HepG2 (cell line): ENCODE results near the gene INSRR. TPM values are rescaled to one million over a fixed set of nuclear protein-coding genes. Genes with fewer than 3 reads are reported as not detected.

ENCODE experiments used
- ATAC-seq: fragments of 200-7000 bp; cut with Tn5 transposase; 3 replicates; pipeline ENCODE4 v1.9.1; 2020; ENCODE audit warnings: mild to moderate bottlenecking, moderate library complexity
- BruUV-seq: library from RNA; stranded (reverse); fragments of 400-500 nt; replicated peaks from 2 replicates; lab custom pipeline; 2021; lab: Mats Ljungman, UMichigan
- CTCF ChIA-PET: fragments of 300-600 bp; formaldehyde crosslinking; extraction: SDS; loops from one replicate; lab custom pipeline; 2021; ENCODE audit warnings: low total read pairs, inconsistent platforms, low intra/inter-chr PET ratio; lab: Yijun Ruan, JAX
- POLR2A ChIA-PET: fragments of 350-600 bp; sonication (Branson Sonifier 250); formaldehyde crosslinking; loops from one replicate; lab custom pipeline; 2020; ENCODE audit warnings: antibody characterized with exemption, inconsistent platforms; lab: Yijun Ruan, JAX
- DNase-seq: peaks from one replicate; pipeline ENCODE4 v3.0.0-alpha.2; 2015; ENCODE audit warnings: low spot score
- FAIRE-seq: peaks from 3 replicates; lab custom pipeline; 2011; peaks lifted over from hg19 to GRCh38; lab: Jason Lieb, UNC
- H2AFZ ChIP-seq: one replicate; pipeline ENCODE4 v1.6.1; 2011; ENCODE audit warnings: low read length, inconsistent platforms
- H3K27ac ChIP-seq: fragments of 300-600 bp; 3 replicates; pipeline ENCODE4 v1.8.0; 2011; ENCODE audit warnings: mixed run types, mild to moderate bottlenecking, mixed read lengths, low read length, inconsistent platforms; ENCODE audit not compliant: insufficient read depth; ENCODE audit errors: extremely low read length
- H3K27me3 ChIP-seq, 2 experiments: fragments of 200-600 bp in 1 of 2; 2 replicates in 1 of 2; 3 replicates in 1 of 2; pipeline versions ENCODE4 v1.6.0 to v1.8.0; 2011; ENCODE audit warnings: low read length in 2 of 2, mild to moderate bottlenecking in 2 of 2, moderate library complexity in 2 of 2, inconsistent platforms in 1 of 2; ENCODE audit not compliant: insufficient read depth in 2 of 2, control insufficient read depth in 1 of 2
- H3K36me3 ChIP-seq, 2 experiments: fragments of 200-600 bp in 1 of 2; replicated peaks in 1 of 2; 2 replicates in 1 of 2; 3 replicates in 1 of 2; pipeline versions ENCODE4 v1.5.1 to v1.8.0; 2011; ENCODE audit warnings: low read length in 2 of 2, inconsistent platforms in 1 of 2; ENCODE audit not compliant: insufficient read depth in 2 of 2, control insufficient read depth in 1 of 2
- H3K4me1 ChIP-seq: 2 replicates; pipeline ENCODE4 v1.5.1; 2012; ENCODE audit warnings: low read length, inconsistent platforms; ENCODE audit not compliant: insufficient read depth
- H3K4me2 ChIP-seq: 2 replicates; pipeline ENCODE4 v1.6.0; 2011; ENCODE audit warnings: low read depth, low read length, inconsistent platforms
- H3K4me3 ChIP-seq, 3 experiments: fragments of 200-600 bp in 1 of 3; sonication (generic), shearing (Covaris generic) in 1 of 3; replicated peaks in 1 of 3; 2 replicates each; pipeline ENCODE4 v1.5.1; 2011 to 2016; ENCODE audit warnings: low read length in 3 of 3, inconsistent platforms in 2 of 3, low read depth in 2 of 3, mild to moderate bottlenecking in 2 of 3, control low read depth in 1 of 3, mixed read lengths in 1 of 3; ENCODE audit not compliant: insufficient read depth in 1 of 3
- H3K79me2 ChIP-seq: one replicate; pipeline ENCODE4 v1.6.1; 2011; ENCODE audit warnings: low read length, inconsistent platforms; ENCODE audit not compliant: insufficient read depth
- H3K9ac ChIP-seq: 2 replicates; pipeline ENCODE4 v1.6.0; 2011; ENCODE audit warnings: mild to moderate bottlenecking, low read depth, low read length, inconsistent platforms; ENCODE audit not compliant: insufficient read depth
- H3K9me3 ChIP-seq: 2 replicates; pipeline ENCODE4 v1.5.1; 2012; ENCODE audit warnings: mild to moderate bottlenecking, low read length
- H4K20me1 ChIP-seq: 2 replicates; pipeline ENCODE4 v1.6.0; 2011; ENCODE audit warnings: inconsistent platforms, mild to moderate bottlenecking, low read length, moderate library complexity; ENCODE audit not compliant: insufficient read depth
- ARNT ChIP-seq: fragments of 450-650 bp; IDR thresholded peaks from 2 replicates; pipeline ENCODE4 v1.6.1; 2017
- CC2D1A ChIP-seq: sonication (generic); formaldehyde crosslinking; IDR thresholded peaks from 2 replicates; pipeline ENCODE4 v1.8.1; 2023; ENCODE audit warnings: mild to moderate bottlenecking, missing genetic modification reagents
- CREM ChIP-seq, 2 experiments: sonication (generic) in 1 of 2; formaldehyde crosslinking in 1 of 2; IDR thresholded peaks; 2 replicates each; pipeline versions ENCODE4 v1.4.0 to v1.6.1; 2016 to 2020; ENCODE audit warnings: antibody characterized with exemption in 1 of 2, mild to moderate bottlenecking in 1 of 2, missing genetic modification reagents in 1 of 2
- DMTF1 ChIP-seq: sonication (generic); formaldehyde crosslinking; IDR thresholded peaks from 2 replicates; pipeline ENCODE4 v1.4.0; 2020; ENCODE audit warnings: mild to moderate bottlenecking, missing genetic modification reagents
- FLYWCH1 ChIP-seq: sonication (generic); formaldehyde crosslinking; IDR thresholded peaks from 2 replicates; pipeline ENCODE4 v1.8.1; 2023; ENCODE audit warnings: mild to moderate bottlenecking, missing genetic modification reagents
- FOXP4 ChIP-seq: sonication (generic); formaldehyde crosslinking; IDR thresholded peaks from 2 replicates; pipeline ENCODE4 v1.4.0; 2020; ENCODE audit warnings: missing genetic modification reagents
- IRF2 ChIP-seq: IDR thresholded peaks from 2 replicates; pipeline ENCODE4 v1.6.1; 2018; ENCODE audit warnings: missing genetic modification reagents, missing compliant biosample characterization
- JUNB ChIP-seq: sonication (generic); formaldehyde crosslinking; IDR thresholded peaks from 2 replicates; pipeline ENCODE4 v1.8.0; 2022; ENCODE audit warnings: missing genetic modification reagents, mild to moderate bottlenecking, borderline replicate concordance
- KAT8 ChIP-seq: IDR thresholded peaks from 2 replicates; pipeline ENCODE4 v1.6.1; 2016; ENCODE audit warnings: missing genetic modification reagents, missing compliant biosample characterization
- KMT2B ChIP-seq: IDR thresholded peaks from 2 replicates; pipeline ENCODE4 v1.6.1; 2016; ENCODE audit warnings: missing genetic modification reagents, missing compliant biosample characterization
- MIER2 ChIP-seq: IDR thresholded peaks from 2 replicates; pipeline ENCODE4 v1.6.1; 2016; ENCODE audit warnings: missing biosample characterization, missing genetic modification reagents
- MTA1 ChIP-seq: sonication (generic); formaldehyde crosslinking; IDR thresholded peaks from 2 replicates; pipeline ENCODE4 v1.4.0; 2020; ENCODE audit warnings: missing genetic modification reagents, mild to moderate bottlenecking, borderline replicate concordance
- MYPOP ChIP-seq: sonication (generic); formaldehyde crosslinking; IDR thresholded peaks from 2 replicates; pipeline ENCODE4 v1.8.1; 2023; ENCODE audit warnings: mild to moderate bottlenecking, moderate library complexity, missing genetic modification reagents
- NCOA5 ChIP-seq: sonication (generic); formaldehyde crosslinking; IDR thresholded peaks from 2 replicates; pipeline ENCODE4 v1.4.0; 2020; ENCODE audit warnings: missing genetic modification reagents
- SALL2 ChIP-seq: sonication (generic); formaldehyde crosslinking; IDR thresholded peaks from 2 replicates; pipeline ENCODE4 v1.8.1; 2023; ENCODE audit warnings: mild to moderate bottlenecking, missing genetic modification reagents, inconsistent platforms
- SIN3B ChIP-seq: fragments of 150-350 bp; IDR thresholded peaks from 2 replicates; pipeline ENCODE4 v1.6.1; 2014; ENCODE audit warnings: low read length
- SNRNP70 ChIP-seq: fragments of 200-400 bp; formaldehyde crosslinking; IDR thresholded peaks from 2 replicates; pipeline ENCODE4 v1.6.1; 2017; ENCODE audit warnings: mild to moderate bottlenecking, low read depth, low read length, moderate library complexity
- WIZ ChIP-seq: sonication (generic); formaldehyde crosslinking; IDR thresholded peaks from 2 replicates; pipeline ENCODE4 v1.5.1; 2020; ENCODE audit warnings: mild to moderate bottlenecking, missing genetic modification reagents
- YY1 ChIP-seq: IDR thresholded peaks from 2 replicates; pipeline ENCODE4 v1.6.1; 2011; ENCODE audit warnings: low read length, low read depth, moderate library complexity, mild to moderate bottlenecking; ENCODE audit not compliant: insufficient read depth, insufficient replicate concordance
- ZBTB7B ChIP-seq: sonication (generic); formaldehyde crosslinking; IDR thresholded peaks from 2 replicates; pipeline ENCODE4 v1.4.0; 2020; ENCODE audit warnings: missing genetic modification reagents
- ZKSCAN5 ChIP-seq: sonication (generic); formaldehyde crosslinking; IDR thresholded peaks from 2 replicates; pipeline ENCODE4 v1.5.1; 2020; ENCODE audit warnings: mild to moderate bottlenecking, missing genetic modification reagents
- ZSCAN29 ChIP-seq: sonication (generic); formaldehyde crosslinking; conservative IDR thresholded peaks from 2 replicates; pipeline ENCODE4 v1.4.0; 2020; ENCODE audit warnings: mild to moderate bottlenecking, missing genetic modification reagents
- WGBS: methylation state at CpG from one replicate; pipeline ENCODE4 v1.1.6; 2017; ENCODE audit warnings: low lambda C conversion rate; 5-methylcytosine and 5-hydroxymethylcytosine counted together
- in situ Hi-C: cut with HindIII; loops from 2 replicates; pipeline ENCODE4 v1.10.0; 2017; ENCODE audit warnings: low pct_unique_long_range_greater_than_20kb; ENCODE audit not compliant: extremely low pct_ligation_motif_present
- intact Hi-C: fragments of 100-400 bp; cut with micrococcal nuclease; formaldehyde crosslinking; loops from one replicate; pipeline ENCODE4 v1.10.0; 2022; ENCODE audit not compliant: unreplicated experiment
- polyA plus RNA-seq, 8 experiments: library from polyadenylated mRNA; depleted of rRNA in 3 of 8; stranded (reverse) in 7 of 8; unstranded in 1 of 8; fragments of >200 nt; fragmentation: Illumina TruSeq in 4 of 8; extraction: Trizol in 4 of 8; gene quantifications; 2 replicates each; pipeline versions ENCODE4 v1.2.1 to v1.2.3, GENCODE V29; 2011 to 2016; ENCODE audit warnings: low read depth in 4 of 8, missing spikeins in 1 of 8, mixed read lengths in 1 of 8; ENCODE audit not compliant: insufficient read depth in 1 of 8
- total RNA-seq, 5 experiments: library from RNA; depleted of rRNA; stranded (reverse); fragments of >200 nt; fragmentation: Illumina TruSeq; extraction: Trizol; gene quantifications; 2 replicates each; pipeline ENCODE4 v1.2.3, GENCODE V29; 2016; ENCODE audit warnings: low read depth in 1 of 5

INSRR gene
- total and polyA plus RNA-seq, 2 of the 13 experiments (the other 11 are each of a cell fraction or from before 2014, with no cell fraction given): not detected

- peak; percentile 84 for FAIRE-seq
- TF ChIP-seq ARNT (no peak), IRF2 (CRISPR knock-in tag) (peak; percentile 54), YY1 (no peak), MIER2 (CRISPR knock-in tag) (no peak), WIZ (CRISPR knock-in tag) (no peak), ZKSCAN5 (CRISPR knock-in tag) (no peak), CC2D1A (CRISPR knock-in tag) (no peak), FLYWCH1 (no peak), KAT8 (CRISPR knock-in tag) (0 out of 2 replicates have a peak, but pooled peaks have one; percentile 17), FOXP4 (CRISPR knock-in tag) (peak; percentile 67), CREM (IDR thresholded peaks at IDR 0.05) (peak; percentile 57; the same call in 1 of the 2 replicates), CREM (CRISPR knock-in tag; IDR thresholded peaks at IDR 0.05) (no peak), SALL2 (CRISPR knock-in tag) (no peak), MYPOP (CRISPR knock-in tag) (0 out of 2 replicates have a peak, but pooled peaks have one; percentile 27), SIN3B (no peak), JUNB (CRISPR knock-in tag) (no peak), KMT2B (CRISPR knock-in tag) (no peak), SNRNP70 (no peak), ZBTB7B (CRISPR knock-in tag) (peak; percentile 47; the same call in 1 of the 2 replicates), NCOA5 (CRISPR knock-in tag) (no peak), ZSCAN29 (CRISPR knock-in tag) (peak; percentile 79; the same call in 1 of the 2 replicates), MTA1 (CRISPR knock-in tag) (peak; percentile 33; the same call in 1 of the 2 replicates), DMTF1 (CRISPR knock-in tag) (no peak)
Measured at GRCh38 chr1:156795787-156796186, 63.1 kb downstream of the INSRR start.

More at GRCh38 chr1:156795787-156796186, 63.1 kb downstream of the INSRR start:
- DNase-seq: peak; percentile 79
- WGBS: 11% methylated on average over 7 of the region's 7 CpGs
- Histone ChIP-seq H3K9me3 (no peaks in the 10 kb centered on the region), H3K79me2 (no peaks in the 10 kb centered on the region), H3K9ac (no peak overlapping the region), H3K36me3 (peaks cover 39 to 74% of the 10 kb centered on the region in 2 experiments), H3K4me3 (no peak overlapping the region), H2AFZ (no peak overlapping the region), H3K4me2 (peak overlapping the region; percentile 30; the same call in 1 of the 2 replicates), H3K4me1 (peaks cover 39% of the 10 kb centered on the region), H4K20me1 (no peaks in the 10 kb centered on the region), H3K27me3 (no peaks in the 10 kb centered on the region), H3K27ac (peak overlapping the region; percentile 64)
- intact Hi-C loops (loop anchor here (10.0 kb wide), 1 partner anchor 69 kb away; the partner anchor contains the start of gene NTRK1), in situ Hi-C loops (loop anchor here (5.0 kb wide), 1 partner anchor 67 kb away; the partner anchor contains the start of gene NTRK1)
- peak; percentile 91 for ATAC-seq
- ChIA-PET POLR2A (interaction anchor here (1.6 kb wide), 1 partner anchor 29 kb away, joined by 5 read pairs; the partner anchor contains the start of gene PRCC), CTCF (interaction anchor here (1.9 kb wide), 1 partner anchor 70 kb away, joined by 6 read pairs; no protein-coding TSS in a partner anchor)
- no TSS peak for BruUV-seq
